ENCODE data around the gene LHFPL3. TPM values are rescaled to one million over a fixed set of nuclear protein-coding genes. Genes with fewer than 3 reads are reported as not detected.

The LHFPL3 gene
- total and polyA plus RNA-seq, 2 donors (not counting 1 experiment from before 2014, with no cell fraction given) = not detected

DNA sequence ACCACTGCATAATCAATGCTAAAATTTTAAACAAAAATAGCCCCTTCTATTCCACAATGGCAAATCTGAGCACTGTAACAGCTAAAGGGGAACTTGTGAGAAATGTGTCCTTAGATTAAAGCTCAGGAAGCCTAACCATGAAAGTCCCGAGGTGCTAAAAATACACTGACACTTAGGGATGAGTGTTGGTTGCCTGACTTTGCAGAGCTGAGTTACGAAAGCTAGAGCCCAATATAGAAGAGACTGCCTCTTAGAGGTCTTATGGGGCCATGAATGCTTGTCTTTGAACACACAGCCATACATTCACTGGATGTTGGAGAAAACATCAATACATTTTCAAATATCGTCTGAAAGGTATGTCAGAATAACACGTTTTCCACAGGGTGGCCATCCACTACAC, 209.7 kb downstream of the LHFPL3 start:
- Histone ChIP-seq H3K4me1 (ENCODE audit: control insufficient read depth in 2 of 2, insufficient read depth in 2 of 2, low read length in 2 of 2) (no peaks in the 10 kb centered on the region), H3K36me3 (replicated peaks in 1 of 2; ENCODE audit: control extremely low read depth in 1 of 2, control insufficient read depth in 1 of 2, extremely low read depth in 1 of 2, insufficient read depth in 2 of 2, low read length in 1 of 2) (no peaks in the 10 kb centered on the region), H3K4me3 (ENCODE audit: control extremely low read depth in 1 of 5, extremely low read depth in 1 of 5, insufficient read depth in 1 of 5, low read depth in 2 of 5, low read length in 4 of 5) (no peak overlapping the region), H3K4me2 (replicated peaks; ENCODE audit: low read depth, low read length, poor library complexity, severe bottlenecking) (no peak overlapping the region), H2AFZ (ENCODE audit: insufficient read depth, low read depth, low read length, poor library complexity, severe bottlenecking) (no peak overlapping the region), H3K9ac (ENCODE audit: low read length) (no peak overlapping the region), H3K27ac (ENCODE audit: low read length in 2 of 2) (no peak overlapping the region), H3K79me2 (ENCODE audit: control insufficient read depth, insufficient read depth, low read length) (no peaks in the 10 kb centered on the region), H4K20me1 (ENCODE audit: control insufficient read depth, insufficient read depth, low read length, poor library complexity, severe bottlenecking) (no peaks in the 10 kb centered on the region), H3K9me3 (ENCODE audit: control extremely low read depth in 1 of 3, control insufficient read depth in 2 of 3, insufficient read depth in 1 of 3, low read length in 2 of 3) (no peaks in the 10 kb centered on the region), H3K27me3 (replicated peaks in 1 of 4; ENCODE audit: control extremely low read depth in 1 of 4, control insufficient read depth in 3 of 4, insufficient read depth in 4 of 4, low read length in 3 of 4) (no peaks in the 10 kb centered on the region)
- intact Hi-C loops (cut with micrococcal nuclease) = no loop called here
- CTCF ChIA-PET = no interaction called here
- TF ChIP-seq EZH2 (IDR thresholded peaks at IDR 0.05; ENCODE audit: borderline replicate concordance, insufficient read depth, low read depth, low read length, poor library complexity, severe bottlenecking) = no peak
- TF ChIP-seq, protein P1, sequence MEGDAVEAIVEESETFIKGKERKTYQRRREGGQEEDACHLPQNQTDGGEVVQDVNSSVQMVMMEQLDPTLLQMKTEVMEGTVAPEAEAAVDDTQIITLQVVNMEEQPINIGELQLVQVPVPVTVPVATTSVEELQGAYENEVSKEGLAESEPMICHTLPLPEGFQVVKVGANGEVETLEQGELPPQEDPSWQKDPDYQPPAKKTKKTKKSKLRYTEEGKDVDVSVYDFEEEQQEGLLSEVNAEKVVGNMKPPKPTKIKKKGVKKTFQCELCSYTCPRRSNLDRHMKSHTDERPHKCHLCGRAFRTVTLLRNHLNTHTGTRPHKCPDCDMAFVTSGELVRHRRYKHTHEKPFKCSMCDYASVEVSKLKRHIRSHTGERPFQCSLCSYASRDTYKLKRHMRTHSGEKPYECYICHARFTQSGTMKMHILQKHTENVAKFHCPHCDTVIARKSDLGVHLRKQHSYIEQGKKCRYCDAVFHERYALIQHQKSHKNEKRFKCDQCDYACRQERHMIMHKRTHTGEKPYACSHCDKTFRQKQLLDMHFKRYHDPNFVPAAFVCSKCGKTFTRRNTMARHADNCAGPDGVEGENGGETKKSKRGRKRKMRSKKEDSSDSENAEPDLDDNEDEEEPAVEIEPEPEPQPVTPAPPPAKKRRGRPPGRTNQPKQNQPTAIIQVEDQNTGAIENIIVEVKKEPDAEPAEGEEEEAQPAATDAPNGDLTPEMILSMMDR (IDR thresholded peaks at IDR 0.05) = no peak
- H3K27ac Mint-ChIP-seq = no peak overlapping the region
- WGBS (ENCODE audit: insufficient coverage) = 50% methylated on average over 1 of the region's 4 CpGs
- H3K9me3 Mint-ChIP-seq (ENCODE audit: insufficient read depth) = no peaks in the 10 kb centered on the region
- no peak for ATAC-seq (ENCODE audit: low read depth)
- POLR2A ChIA-PET = no interaction called here
- H3K4me3 Mint-ChIP-seq = no peak overlapping the region
- DNase-seq = no peak
- H3K27me3 Mint-ChIP-seq = no peaks in the 10 kb centered on the region
- no peaks in the 10 kb centered on the region for H3K4me1 Mint-ChIP-seq

DNA sequence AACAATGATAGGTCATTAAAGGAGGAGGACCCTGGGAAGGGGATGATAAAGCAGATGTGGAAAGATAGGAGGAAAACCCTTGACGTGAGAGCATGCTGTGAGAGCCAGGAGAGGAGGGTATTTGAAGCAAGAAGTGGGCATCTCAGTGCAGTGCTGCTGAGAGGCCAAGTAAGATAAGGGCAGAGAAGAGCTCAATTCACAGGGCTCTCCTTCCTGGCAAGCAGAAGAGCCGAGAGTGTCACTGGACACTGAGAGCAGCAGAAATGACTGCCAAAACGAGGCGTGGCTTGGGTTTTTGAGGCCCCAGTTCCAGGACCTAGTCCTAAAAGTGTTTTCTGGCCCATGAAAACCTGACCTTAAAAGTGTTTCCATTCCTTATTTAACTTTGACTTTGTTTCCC, 213.5 kb downstream of the LHFPL3 start:
- ATAC-seq (ENCODE audit: low read depth) (no peak), DNase-seq (no peak)
- intact Hi-C loops (cut with micrococcal nuclease) = no loop called here
- Mint-ChIP-seq H3K4me1 (no peaks in the 10 kb centered on the region), H3K4me3 (no peak overlapping the region), H3K27me3 (no peaks in the 10 kb centered on the region), H3K9me3 (ENCODE audit: insufficient read depth) (no peaks in the 10 kb centered on the region), H3K27ac (no peak overlapping the region)
- no peaks in the 10 kb centered on the region for H3K27me3 ChIP-seq (replicated peaks in 1 of 4; ENCODE audit: control extremely low read depth in 1 of 4, control insufficient read depth in 3 of 4, insufficient read depth in 4 of 4, low read length in 3 of 4)
- no peak overlapping the region for H3K4me3 ChIP-seq (ENCODE audit: control extremely low read depth in 1 of 5, extremely low read depth in 1 of 5, insufficient read depth in 1 of 5, low read depth in 2 of 5, low read length in 4 of 5)
- TF ChIP-seq, protein P1 (IDR thresholded peaks at IDR 0.05) = no peak
- no peak for TF ChIP-seq EZH2 (IDR thresholded peaks at IDR 0.05; ENCODE audit: borderline replicate concordance, insufficient read depth, low read depth, low read length, poor library complexity, severe bottlenecking)
- WGBS (ENCODE audit: insufficient coverage) = 47% methylated on average over 4 of the region's 4 CpGs
- H3K9ac ChIP-seq (ENCODE audit: low read length) = no peak overlapping the region
- H4K20me1 ChIP-seq (ENCODE audit: control insufficient read depth, insufficient read depth, low read length, poor library complexity, severe bottlenecking) = no peaks in the 10 kb centered on the region
- no peaks in the 10 kb centered on the region for H3K9me3 ChIP-seq (ENCODE audit: control extremely low read depth in 1 of 3, control insufficient read depth in 2 of 3, insufficient read depth in 1 of 3, low read length in 2 of 3)
- H3K4me2 ChIP-seq (replicated peaks; ENCODE audit: low read depth, low read length, poor library complexity, severe bottlenecking) = no peak overlapping the region
- no peaks in the 10 kb centered on the region for H3K36me3 ChIP-seq (replicated peaks in 1 of 2; ENCODE audit: control extremely low read depth in 1 of 2, control insufficient read depth in 1 of 2, extremely low read depth in 1 of 2, insufficient read depth in 2 of 2, low read length in 1 of 2)
- CTCF ChIA-PET = no interaction called here
- H3K27ac ChIP-seq (ENCODE audit: low read length in 2 of 2) = no peak overlapping the region
- H3K79me2 ChIP-seq (ENCODE audit: control insufficient read depth, insufficient read depth, low read length) = no peaks in the 10 kb centered on the region
- POLR2A ChIA-PET = no interaction called here
- no peak overlapping the region for H2AFZ ChIP-seq (ENCODE audit: insufficient read depth, low read depth, low read length, poor library complexity, severe bottlenecking)
- no peaks in the 10 kb centered on the region for H3K4me1 ChIP-seq (ENCODE audit: control insufficient read depth in 2 of 2, insufficient read depth in 2 of 2, low read length in 2 of 2)

All from B cell (primary cell).